Right forelimb (tissue), 1 donor: ENCODE measurements around the gene NMT2.

ENCODE experiments used
- DNase-seq: peaks from one replicate; pipeline ENCODE4 v3.0.0-alpha.2; 2018

The NMT2 gene

DNA sequence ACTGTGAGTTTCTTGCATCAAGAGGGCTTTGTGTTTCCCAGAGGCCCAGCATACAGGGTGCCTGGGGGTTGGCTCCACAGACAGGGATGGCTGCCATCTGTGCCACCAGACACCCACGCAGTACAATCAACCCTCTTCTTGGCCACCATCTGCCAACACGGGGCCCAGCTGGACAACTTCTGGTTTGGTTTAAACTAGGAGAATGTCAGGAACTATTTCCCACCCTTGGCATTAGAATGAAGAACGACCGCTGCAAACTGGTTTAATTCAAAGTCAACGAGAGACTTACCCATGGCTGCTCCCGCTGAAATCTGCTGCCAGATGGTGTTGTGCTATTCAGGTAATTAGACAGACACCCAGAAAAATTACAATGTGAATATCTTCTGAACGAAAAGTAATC, 27.8 kb downstream of the NMT2 start:
- no peak for DNase-seq

DNA sequence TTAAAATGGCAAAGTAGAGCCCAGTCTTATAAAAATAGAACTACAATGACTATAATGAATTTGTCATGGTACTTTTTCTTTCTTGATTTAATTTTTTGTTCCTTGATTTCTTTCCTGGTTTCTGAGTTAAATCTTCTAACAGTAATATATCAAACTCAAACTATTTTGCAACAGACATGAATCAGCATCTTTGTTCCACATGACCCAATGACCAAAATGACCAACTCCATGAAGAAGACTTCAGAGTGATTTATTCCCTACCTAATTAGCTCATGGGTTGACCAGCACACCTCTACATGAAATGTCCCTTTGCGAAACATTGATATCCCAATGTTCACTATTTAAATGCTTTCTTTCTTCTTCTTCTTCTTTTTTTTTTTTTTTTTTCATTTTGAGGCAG, 30.9 kb downstream of the NMT2 start:
- no peak for DNase-seq

DNA sequence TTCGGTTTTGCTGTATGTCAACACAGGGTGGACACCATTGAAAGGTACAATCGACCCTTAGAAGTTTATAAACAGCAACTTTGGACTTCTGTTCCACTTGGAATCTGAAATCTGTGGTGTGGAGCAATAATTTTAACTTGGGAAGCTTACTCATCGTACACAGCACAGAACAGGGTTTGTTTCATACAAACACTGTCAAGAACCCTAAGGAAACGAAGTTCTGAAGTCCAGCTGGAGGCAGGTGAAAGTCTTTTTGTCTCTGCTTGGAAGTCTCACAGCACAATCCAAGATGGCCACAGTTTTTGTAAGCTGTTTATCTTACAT, 31.5 kb downstream of the NMT2 start:
- no peak for DNase-seq

DNA sequence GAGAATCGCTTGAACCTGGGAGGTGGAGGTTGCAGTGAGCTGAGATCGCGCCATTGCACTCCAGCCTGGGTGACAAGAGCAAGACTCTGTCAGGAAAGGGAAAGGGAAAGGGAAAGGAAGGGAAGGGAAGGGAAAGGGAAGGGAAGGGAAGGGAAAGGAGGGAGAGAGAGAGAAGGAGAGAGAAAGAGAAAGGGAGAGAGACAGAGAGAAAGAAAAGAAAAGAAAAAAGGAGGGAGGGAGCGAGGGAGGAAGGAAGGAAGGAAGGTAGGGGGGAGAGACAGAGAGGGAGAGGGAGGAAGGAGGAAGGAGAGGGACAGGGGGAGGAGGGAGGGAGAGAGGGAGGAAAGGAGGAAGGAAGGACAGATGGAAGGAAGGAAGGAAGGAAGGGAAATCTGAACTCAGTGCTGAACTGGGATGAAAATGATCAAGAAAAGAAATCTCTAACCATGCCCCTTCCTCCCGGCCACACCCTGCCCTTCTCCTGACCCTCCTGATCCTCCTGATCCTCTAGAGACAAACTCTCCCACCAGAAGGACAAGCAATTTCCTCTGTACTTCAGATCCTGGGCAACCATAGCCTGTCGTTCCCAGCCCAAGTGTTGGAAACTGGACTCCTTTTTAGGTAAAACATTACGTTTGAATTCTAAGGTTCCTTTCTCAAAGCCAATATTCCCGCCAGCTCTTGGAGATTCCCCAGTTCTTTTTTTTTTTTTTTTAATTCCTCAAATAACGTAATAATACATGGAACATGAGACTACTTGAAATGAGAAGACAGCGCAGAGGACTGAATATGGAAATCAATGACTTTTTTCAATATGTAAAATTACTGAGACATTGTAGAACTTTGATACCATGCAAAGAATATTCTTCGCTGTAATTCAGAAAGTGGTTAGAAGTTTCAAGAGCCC, 32.1 kb downstream of the NMT2 start:
- no peak for DNase-seq

- DNase-seq = no peak
Observed at GRCh38 chr10:15131330-15131729, 37.2 kb downstream of the NMT2 start.

GRCh38 chr10:15124908-15125307, 43.6 kb downstream of the NMT2 start:
- DNase-seq = no peak

DNA sequence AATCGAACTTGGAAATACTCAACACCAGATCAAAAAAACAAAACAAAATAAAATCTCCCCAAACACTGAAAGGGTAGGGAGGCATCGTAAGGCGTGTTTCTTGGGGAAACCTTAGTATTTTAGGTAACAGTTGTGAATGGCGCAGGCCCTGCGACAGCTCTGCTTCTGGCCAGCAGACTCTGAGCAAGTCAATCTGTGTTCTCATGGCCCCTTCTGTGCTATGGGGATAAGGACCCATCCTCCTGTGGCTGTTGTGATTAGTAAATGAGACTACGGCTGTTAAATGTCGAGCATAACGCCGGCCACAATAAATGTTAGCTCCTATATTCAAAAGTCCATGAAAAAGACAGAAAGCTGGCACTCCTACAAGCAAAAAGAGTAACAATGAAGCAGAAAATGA, 44.3 kb downstream of the NMT2 start:
- DNase-seq = no peak

GRCh38 chr10:15123749-15124184, 44.7 kb downstream of the NMT2 start:
- DNase-seq = no peak

DNA sequence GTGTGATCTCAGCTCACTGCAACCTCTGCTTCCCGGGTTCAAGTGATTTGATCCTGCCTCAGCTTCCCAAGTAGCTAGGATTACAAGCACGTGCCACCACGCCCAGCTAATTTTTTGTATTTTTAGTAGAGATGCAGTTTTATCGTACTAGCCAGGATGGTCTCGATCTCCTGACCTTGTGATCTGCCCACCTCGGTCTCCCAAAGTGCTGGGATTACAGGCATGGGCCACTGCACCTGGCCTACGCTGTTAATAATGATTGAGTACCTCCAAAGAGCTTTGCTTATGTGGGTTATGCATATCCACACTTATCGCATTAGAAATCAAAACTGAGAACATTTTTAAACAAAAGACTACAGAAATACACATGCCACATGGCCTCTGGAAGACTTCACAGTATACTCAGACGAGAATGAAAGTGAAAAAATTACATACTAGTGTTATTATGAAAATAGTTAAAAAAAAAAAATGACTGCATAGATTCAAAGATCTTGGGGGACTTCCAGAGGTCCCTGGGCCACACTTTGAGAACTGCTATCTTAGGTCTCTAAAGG, 45.9 kb downstream of the NMT2 start:
- no peak for DNase-seq

- no peak for DNase-seq
Observed at GRCh38 chr10:15121707-15122106, 46.8 kb downstream of the NMT2 start.

DNA sequence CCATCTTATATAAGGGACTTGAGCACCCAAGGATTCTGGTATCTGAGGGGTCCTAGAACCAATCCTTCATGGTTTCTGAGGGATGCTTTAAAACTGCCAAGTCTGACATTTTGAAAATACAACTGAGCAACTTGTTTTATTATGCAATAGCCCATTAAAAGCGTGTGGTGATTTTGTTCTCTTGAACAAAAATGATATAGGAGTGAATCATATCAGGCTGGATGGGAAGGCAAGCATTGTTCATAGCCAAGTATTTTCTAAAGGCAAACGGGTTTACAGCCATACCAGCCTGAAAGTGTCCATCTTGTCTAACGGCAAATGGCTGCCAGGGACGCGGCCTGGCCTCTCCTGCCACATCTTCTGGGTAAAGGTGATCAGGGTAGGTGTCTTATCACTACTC, 48.0 kb downstream of the NMT2 start:
- no peak for DNase-seq

- no peak for DNase-seq
Observed at GRCh38 chr10:15118615-15119014, 49.9 kb downstream of the NMT2 start.

DNA sequence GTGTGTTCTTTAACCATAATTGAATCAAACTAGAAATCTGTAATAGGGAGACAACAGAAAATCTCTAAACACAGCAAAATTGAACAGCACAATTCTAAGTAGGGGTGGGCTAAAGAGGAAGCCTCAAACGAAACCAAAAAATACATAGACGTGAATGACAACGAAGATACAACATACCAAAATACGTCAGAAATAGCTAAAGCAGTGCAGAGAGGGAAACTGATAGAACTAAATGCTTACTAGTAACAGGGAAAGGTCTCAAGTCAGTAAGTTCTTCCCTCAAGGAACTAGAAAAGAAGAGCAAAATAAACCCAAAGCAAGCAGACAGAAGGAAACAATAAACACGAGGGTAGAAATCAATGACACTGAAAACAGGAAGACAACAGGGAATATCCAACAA, 52.3 kb downstream of the NMT2 start:
- DNase-seq = no peak

GRCh38 chr10:15113766-15114165, 54.7 kb downstream of the NMT2 start:
- DNase-seq = no peak

DNA sequence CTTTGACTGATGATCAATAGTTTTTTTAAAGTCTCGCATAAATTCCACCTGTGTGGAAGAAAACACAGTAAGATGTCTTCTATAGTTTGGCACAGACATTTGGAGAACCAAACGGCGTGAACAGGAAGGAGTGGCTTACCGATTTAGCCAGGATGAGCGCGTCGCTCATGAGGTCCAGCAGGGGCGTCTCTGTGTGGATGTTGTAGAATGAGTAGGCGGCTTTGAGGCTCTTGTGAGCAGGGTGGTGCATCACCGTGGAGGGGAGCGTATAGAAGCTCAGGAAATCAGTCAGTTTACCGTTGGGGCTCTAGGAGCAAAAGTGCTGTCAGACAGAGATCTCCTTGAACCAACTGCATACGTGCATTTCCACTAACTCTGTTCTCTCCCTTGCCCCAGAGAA, 55.8 kb downstream of the NMT2 start:
- no peak for DNase-seq

DNA sequence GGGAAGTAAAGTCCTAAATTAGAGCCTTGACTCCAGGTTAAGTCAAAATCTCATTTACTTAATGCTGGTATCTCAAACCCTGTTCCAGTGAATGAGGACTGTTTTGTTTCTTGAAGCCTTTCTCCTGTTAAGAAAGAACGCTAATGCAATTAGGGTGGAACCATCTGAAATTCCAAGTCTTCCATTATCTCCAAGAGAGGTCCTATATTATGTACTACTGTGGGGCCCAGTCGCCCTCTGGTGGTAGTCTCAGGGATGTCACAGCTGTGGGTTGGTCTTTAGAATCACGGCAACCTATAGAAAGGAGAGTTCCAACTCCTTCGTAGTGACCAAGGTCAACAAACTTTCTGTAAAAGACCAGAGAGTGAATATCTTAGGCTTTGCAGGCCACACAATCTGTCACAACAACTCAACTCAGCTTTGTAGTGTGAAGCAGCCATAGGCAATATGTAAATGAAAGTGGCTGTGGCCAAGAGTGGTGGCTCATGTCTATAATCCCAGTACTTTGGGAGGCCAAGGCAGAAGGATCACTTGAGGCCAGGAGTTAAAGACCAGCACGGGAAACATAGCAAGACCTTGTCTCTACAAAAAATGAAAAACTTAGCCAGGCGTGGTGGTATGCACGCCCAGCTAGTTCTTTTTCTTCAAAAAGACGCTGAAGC, 62.0 kb downstream of the NMT2 start:
- peak; percentile 80 for DNase-seq

- DNase-seq = no peak
Observed at GRCh38 chr10:15103513-15103912, 65.0 kb downstream of the NMT2 start.

DNA sequence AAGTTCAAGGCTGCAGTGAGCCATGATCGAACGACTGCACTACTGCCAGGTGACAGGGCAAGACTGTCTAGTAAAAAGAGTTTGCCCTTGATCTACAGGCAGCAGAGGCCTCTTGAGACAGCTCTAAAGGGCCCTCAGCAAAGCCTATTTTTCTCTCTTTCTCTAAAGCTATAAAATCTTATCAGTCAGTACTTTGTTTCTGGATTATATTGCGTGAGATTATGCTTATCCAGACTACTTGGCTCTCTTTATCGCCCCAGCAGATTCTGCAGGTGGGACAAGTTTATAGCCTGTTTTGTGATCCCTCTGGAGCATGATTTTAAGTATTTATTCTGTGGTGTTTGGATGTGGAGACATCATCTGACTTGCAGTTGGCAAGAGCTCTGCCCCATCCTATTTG, 68.6 kb downstream of the NMT2 start:
- no peak for DNase-seq

GRCh38 chr10:15097011-15097812, 71.3 kb downstream of the NMT2 start, which contains the start of gene RPP38:
Gene RPP38, plus strand, starts transcription at chr10:15097355. Its CDS starts 5,960 bp downstream, at chr10:15103315.
- peak; percentile 99 for DNase-seq

GRCh38 chr10:15096661-15097010, 71.9 kb downstream of the NMT2 start:
- no peak for DNase-seq

GRCh38 chr10:15092855-15093408, 75.6 kb downstream of the NMT2 start:
- no peak for DNase-seq

DNA sequence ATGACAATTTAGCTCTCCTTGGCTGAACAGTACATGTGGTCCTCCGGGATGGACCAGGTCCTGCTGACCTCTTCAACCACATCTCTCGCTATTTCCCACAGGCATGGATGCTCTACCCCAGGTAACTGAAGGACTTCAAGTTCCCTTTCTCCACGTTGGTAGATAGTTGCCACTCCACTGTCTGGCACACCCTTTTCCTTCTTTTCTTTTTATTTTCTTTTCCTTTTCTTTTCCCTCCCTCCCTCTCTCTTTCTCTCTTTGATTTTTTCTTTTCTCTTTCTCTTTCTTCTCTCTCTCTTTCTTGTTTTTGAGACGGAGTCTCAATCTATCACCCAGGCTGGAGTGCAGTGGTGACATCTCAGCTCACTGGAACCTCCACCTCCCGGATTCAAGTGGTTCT, 77.1 kb downstream of the NMT2 start:
- DNase-seq = no peak
